ENCODE results near the gene SERINC2. TPM values are rescaled to one million over a fixed set of nuclear protein-coding genes. Genes with fewer than 3 reads are reported as not detected.

The SERINC2 gene
- polyA plus RNA-seq, 1 donor (not counting 4 experiments of a cell fraction or from before 2014, with no cell fraction given): 171 TPM

GRCh38 chr1:31400393-31400792 is 12.6 kb upstream of the SERINC2 start:
- Histone ChIP-seq H3K27ac (ENCODE audit: control insufficient read depth, insufficient read depth, low read length) (no peak overlapping the region), H3K27me3 (ENCODE audit: control insufficient read depth, extremely low read depth, insufficient read depth, low read length) (no peaks in the 10 kb centered on the region), H3K9ac (ENCODE audit: control insufficient read depth, extremely low read depth, insufficient read depth, low read length) (no peak overlapping the region), H2AFZ (ENCODE audit: control insufficient read depth, low read length) (no peak overlapping the region), H3K4me2 (ENCODE audit: control insufficient read depth, extremely low read depth, insufficient read depth, low read depth, low read length) (peak overlapping the region; percentile 29), H4K20me1 (ENCODE audit: control insufficient read depth, extremely low read depth, insufficient read depth, low read length) (no peaks in the 10 kb centered on the region), H3K79me2 (ENCODE audit: control insufficient read depth, insufficient read depth, low read length) (no peaks in the 10 kb centered on the region), H3K9me1 (ENCODE audit: control insufficient read depth, extremely low read depth, insufficient read depth, low read length) (no peaks in the 10 kb centered on the region), H3K9me3 (ENCODE audit: control insufficient read depth, low read depth, low read length) (no peaks in the 10 kb centered on the region), H3K36me3 (ENCODE audit: control insufficient read depth in 2 of 2, extremely low read depth in 1 of 2, insufficient read depth in 2 of 2, low read length in 2 of 2) (no peaks in the 10 kb centered on the region), H3K4me3 (ENCODE audit: control insufficient read depth in 2 of 3, extremely low read depth in 1 of 3, insufficient read depth in 2 of 3, low read depth in 1 of 3, low read length in 3 of 3) (no peak overlapping the region), H3K4me1 (ENCODE audit: control insufficient read depth, extremely low read depth, insufficient read depth, low read length) (peaks cover 41% of the 10 kb centered on the region)
- no peak for TF ChIP-seq EZH2 (IDR thresholded peaks at IDR 0.05; ENCODE audit: low read length)
- TF ChIP-seq CTCF (optimal IDR thresholded peaks at IDR 0.05 in 1 of 3, IDR thresholded peaks at IDR 0.05 in 1 of 3, conservative IDR thresholded peaks at IDR 0.05 in 1 of 3; ENCODE audit: extremely low read depth in 1 of 3, insufficient read depth in 2 of 3, low read length in 3 of 3): no peak
- FAIRE-seq (no peak), DNase-seq (ENCODE audit: low read depth, low spot score) (no peak)
- dilution Hi-C loops (cut with MboI; ENCODE audit: extremely low pct_ligation_motif_present, low sequenced_read_pairs): no loop called here

GRCh38 chr1:31401241-31401640 is 11.8 kb upstream of the SERINC2 start:
- dilution Hi-C loops (cut with MboI; ENCODE audit: extremely low pct_ligation_motif_present, low sequenced_read_pairs): no loop called here
- H3K9ac ChIP-seq (ENCODE audit: control insufficient read depth, extremely low read depth, insufficient read depth, low read length): no peak overlapping the region

More at GRCh38 chr1:31401241-31401640, 11.8 kb upstream of the SERINC2 start:
- Histone ChIP-seq H4K20me1 (ENCODE audit: control insufficient read depth, extremely low read depth, insufficient read depth, low read length) (no peaks in the 10 kb centered on the region), H3K27me3 (ENCODE audit: control insufficient read depth, extremely low read depth, insufficient read depth, low read length) (no peaks in the 10 kb centered on the region), H3K9me1 (ENCODE audit: control insufficient read depth, extremely low read depth, insufficient read depth, low read length) (no peaks in the 10 kb centered on the region), H3K4me2 (ENCODE audit: control insufficient read depth, extremely low read depth, insufficient read depth, low read depth, low read length) (no peak overlapping the region), H3K36me3 (ENCODE audit: control insufficient read depth in 2 of 2, extremely low read depth in 1 of 2, insufficient read depth in 2 of 2, low read length in 2 of 2) (no peaks in the 10 kb centered on the region), H3K4me3 (ENCODE audit: control insufficient read depth in 2 of 3, extremely low read depth in 1 of 3, insufficient read depth in 2 of 3, low read depth in 1 of 3, low read length in 3 of 3) (no peak overlapping the region), H3K4me1 (ENCODE audit: control insufficient read depth, extremely low read depth, insufficient read depth, low read length) (peaks cover 38% of the 10 kb centered on the region), H3K9me3 (ENCODE audit: control insufficient read depth, low read depth, low read length) (no peaks in the 10 kb centered on the region), H3K79me2 (ENCODE audit: control insufficient read depth, insufficient read depth, low read length) (no peaks in the 10 kb centered on the region), H3K27ac (ENCODE audit: control insufficient read depth, insufficient read depth, low read length) (no peak overlapping the region), H2AFZ (ENCODE audit: control insufficient read depth, low read length) (no peak overlapping the region)
- TF ChIP-seq CTCF (optimal IDR thresholded peaks at IDR 0.05 in 1 of 3, IDR thresholded peaks at IDR 0.05 in 1 of 3, conservative IDR thresholded peaks at IDR 0.05 in 1 of 3; ENCODE audit: extremely low read depth in 1 of 3, insufficient read depth in 2 of 3, low read length in 3 of 3): no peak
- no peak for TF ChIP-seq EZH2 (IDR thresholded peaks at IDR 0.05; ENCODE audit: low read length)
- no peak for FAIRE-seq
- DNase-seq (ENCODE audit: low read depth, low spot score): no peak
